HS-5 (cell line): Measurements from ENCODE around the gene RAB6B.

Source experiments
- DNase-seq: peaks from one replicate; pipeline ENCODE4 v3.0.0-alpha.2; 2012; ENCODE audit warnings: low read depth

The RAB6B gene

DNA sequence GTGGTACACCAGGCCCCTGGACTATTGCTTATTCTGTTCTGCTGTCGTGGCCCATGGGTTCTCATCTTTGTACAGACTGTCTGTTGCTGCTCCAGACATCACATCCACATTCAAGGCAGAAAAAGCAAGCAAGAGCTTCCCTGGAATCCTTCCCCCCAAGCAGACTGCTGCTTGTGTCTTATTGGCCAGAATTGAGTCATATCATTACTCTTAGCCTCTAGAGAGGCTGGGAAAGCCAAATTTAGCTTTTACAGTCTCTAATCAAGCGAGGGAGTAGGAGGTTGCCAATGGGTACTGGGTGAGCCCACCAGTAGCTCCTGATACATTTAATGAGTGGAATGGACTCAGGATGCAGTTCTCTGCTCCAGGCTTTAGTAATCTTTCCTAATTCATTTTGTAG lies 39.4 kb downstream of the RAB6B start:
- no peak for DNase-seq

DNA sequence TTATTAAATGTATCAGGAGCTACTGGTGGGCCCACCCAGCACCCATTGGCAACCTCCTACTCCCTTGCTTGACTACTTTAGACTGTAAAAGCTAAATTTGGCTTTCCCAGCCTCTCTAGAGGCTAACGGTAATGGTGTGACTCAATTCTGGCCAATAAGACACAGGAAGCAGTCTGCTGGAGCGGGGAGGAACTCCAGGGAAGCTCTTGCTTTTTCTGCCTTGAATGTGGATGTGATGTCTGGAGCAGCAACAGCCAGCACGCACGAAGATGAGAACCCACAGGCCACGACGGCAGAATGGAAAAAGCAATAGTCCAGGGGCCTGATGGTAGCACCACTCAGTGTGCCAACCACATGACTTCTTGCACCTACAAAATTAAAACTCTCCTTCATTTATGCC lies 39.9 kb downstream of the RAB6B start:
- DNase-seq = no peak

DNA sequence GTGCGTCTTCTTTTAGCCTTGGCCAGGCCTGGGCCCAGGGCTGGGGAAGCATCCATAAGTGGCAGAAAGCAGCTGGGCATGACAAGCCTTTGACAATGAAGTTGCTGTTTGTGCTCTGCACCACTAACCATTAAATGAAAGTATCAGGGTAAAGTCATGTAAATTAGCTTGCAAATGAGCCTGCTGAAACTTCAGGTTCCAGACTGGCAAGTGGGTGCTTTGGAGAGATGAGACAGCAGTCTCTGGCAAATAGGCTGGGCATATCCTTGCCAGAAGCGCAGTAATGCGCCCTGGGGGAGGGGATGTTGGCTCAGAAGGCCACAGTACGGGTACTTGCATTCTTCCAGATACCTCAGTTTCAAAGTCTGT lies 40.7 kb downstream of the RAB6B start:
- DNase-seq = no peak

DNA sequence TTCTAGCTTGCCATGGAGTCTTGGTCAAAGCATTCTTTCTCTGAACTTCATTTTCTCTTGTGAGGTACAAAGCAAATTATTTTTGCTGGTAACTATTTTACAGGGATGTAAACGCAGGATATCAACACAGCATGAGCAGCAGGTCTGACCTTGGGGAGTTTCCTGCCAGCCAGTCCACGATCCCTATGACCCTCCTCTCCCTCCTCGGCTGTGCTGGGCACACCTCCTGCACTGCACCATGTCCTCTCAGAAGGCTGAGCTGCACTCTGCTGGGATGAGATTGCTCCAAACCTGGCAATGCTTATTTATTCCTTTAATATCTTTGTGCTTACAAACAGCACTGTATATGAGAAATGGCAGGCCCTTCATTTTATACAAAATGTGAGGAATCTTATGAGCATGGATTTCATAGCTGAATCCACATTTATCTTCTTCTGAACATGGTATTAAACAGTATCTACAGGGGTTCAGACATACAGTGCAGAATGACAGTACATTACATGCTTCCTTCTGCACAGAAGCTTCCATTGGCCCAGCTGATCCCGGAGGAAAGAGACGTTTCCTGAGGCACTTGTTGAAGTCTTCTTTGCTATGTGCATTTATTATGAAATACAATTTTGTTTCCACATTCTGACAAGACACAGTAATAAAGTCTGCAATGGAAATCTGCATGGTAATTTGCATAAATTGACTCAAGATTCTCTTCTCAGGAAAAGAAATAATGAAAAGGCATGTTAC lies 41.2 kb downstream of the RAB6B start:
- DNase-seq = no peak

DNA sequence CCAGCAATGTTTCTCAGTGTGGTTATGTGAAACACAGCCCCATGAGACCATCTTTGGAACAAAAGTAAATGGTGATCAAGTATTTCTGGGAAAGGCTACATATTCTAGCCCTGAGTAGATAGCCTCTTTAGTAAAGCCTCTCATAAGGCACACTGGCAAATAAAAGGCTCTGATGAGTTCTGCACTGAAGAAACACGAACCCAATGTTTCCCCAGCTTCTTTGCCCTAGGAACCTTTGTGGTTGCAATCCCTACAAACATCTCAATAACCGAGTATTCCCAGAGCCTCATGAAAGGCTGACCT lies 41.8 kb downstream of the RAB6B start:
- DNase-seq = no peak

DNA sequence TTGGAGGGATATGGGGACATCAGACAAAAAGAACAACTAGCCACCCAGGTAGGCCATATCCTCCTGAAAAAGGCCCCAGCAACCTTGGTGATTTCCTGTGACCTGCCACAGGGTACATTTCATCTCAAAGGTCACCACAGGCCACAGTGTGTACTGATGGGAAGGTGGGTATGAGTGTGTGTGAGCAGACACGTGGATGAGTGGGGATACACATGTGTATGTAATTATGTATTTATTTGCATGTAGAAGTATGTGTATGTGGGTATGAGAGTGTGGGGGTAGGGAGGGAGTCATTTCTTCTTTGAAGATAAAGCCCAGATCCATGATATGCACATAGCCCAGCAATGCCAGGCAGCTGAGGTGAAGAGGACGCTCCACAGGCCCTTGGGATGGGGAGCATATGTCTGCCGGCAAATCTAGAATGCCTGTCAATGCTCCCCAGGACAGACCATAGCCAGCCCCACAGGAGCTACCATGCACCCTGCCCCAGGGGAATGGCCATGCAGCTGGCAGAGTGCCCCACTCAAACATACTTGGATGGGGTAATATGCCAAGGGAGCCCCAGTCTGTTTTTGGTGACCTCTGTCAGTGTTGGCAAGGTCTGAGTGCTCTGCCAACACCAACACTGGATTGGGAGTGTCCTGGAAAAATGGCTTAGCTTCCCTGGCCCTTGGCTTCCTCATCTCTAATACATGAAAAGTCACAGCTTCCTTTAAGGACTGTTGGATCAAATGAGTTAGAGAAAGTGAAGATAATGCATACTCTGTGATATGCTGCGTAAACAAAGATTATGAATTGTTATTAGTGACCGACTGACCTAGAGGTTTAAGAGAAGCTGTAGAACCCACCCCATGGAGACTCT lies 42.4 kb downstream of the RAB6B start:
- DNase-seq = no peak

DNA sequence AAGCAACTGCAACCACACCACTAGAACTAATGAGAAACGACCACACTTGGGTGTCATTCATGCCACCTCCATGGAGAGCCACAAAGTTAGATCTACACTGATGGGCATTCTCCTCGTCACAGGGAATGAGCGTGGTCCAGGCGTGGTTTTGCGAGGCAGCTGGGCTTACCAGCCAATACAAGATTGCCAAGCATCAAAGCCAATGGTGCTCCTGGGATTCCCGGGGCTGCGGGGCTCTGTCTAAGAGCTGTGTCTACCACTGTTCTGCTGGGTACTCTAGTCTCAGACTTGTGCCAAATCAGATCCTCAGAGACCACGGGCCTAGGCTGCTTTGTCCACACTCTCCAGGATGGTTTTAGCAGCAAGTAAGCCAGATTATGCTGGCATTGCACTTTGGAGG lies 43.8 kb downstream of the RAB6B start:
- no peak for DNase-seq

DNA sequence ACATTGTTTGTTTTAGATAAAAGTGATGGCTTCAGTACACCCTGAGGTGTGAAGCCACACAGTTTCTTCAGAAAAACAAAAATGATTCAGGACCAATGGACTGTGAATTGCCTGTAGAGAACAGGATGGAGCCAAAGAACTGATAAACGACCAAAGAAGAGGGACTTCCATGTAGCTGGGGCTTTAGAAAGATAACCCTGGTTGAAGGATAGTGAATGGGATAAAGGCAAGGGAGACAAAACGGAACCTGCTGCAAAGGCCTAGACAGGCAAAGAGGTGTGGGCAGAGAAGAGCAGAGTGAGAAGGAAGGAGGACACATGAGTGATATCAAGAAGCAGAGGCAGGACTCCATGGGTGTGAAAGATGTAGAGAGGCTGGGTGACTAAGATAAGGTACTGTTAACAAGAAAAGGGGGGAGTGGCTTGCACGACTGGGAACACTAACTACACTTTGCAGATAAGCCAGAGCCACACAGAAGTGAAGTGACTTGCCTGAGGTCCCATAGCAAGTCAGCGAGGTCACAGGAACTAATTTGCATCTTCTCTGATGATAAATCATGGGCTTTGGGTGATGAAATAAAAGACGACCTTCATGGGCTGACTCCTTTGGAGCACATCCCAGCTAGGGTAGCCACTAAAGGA lies 44.3 kb downstream of the RAB6B start:
- no peak for DNase-seq

DNA sequence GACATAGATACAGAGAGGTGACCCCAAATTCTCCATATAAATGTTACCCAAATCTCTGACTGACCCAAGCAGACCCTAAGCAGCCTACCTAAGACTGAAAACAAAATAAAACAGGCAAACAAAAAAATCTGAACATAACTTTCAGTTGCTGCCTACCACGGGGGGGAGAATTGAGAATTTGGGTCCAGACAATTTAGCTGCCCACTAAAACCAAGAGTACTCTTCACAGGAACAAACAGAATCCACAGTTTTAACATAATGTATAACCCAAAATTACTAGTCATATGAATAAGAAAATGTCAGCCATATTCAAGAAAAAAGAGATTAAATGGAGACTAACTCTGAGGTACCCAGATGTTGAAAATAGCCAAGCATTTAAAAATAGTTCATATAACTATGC lies 45.6 kb downstream of the RAB6B start:
- DNase-seq = no peak

DNA sequence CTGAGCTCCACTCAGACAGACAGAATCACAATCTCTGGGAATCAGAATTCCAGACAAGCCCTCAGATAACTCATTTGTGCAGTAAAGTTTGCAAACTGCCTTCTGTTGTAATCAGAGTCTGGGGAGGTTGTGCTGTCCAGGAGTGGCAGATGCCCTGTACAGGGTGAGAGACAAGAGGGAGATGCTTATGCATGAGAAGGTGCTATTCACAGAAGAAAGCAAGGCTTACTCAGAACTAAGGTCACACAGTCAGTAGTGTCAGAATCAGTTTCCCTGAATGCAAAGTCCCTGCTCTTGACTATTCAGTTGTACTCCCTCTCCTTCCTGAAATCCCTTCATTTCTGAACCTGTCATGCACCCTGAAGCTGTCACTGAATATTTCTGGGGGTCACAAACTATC lies 46.3 kb downstream of the RAB6B start:
- no peak for DNase-seq

DNA sequence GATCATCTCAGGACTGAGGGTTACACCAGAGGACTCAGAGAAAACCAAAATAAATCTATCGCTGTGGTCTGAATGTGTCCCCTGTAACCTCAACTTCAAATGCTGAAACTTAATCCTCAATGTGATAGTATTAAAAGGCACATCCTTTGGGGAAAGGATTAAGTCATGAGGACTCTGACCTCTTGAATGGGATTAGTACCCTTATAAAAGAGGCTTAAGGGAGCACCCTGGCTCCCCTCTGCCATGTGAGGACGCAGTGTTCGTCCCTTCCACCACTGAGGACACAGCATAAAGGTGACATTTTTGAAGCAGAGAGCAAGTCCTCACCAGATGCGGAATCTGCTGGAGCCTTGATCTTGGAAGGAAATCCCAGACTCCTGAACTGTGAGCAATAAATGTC lies 50.6 kb downstream of the RAB6B start:
- DNase-seq = no peak

DNA sequence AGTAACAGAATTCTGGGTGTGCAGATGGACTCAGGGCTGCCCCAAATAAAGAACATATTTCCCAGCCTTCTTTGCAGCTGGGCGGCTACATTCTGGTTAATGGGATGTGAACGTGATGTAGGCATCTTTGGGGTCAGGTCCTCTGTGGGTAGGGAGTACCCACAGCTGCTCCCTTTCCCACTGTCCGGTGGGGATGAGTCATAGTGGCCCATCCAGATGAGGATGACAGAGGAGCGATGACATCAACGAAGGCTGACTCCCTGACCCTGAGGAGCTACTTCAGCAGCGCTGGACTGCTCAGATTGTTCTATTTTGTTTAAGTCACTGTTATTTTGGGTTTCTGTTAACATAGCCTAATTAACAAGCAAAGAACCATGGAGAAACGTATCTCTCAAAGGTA lies 52.0 kb downstream of the RAB6B start:
- peak; percentile 34 for DNase-seq

DNA sequence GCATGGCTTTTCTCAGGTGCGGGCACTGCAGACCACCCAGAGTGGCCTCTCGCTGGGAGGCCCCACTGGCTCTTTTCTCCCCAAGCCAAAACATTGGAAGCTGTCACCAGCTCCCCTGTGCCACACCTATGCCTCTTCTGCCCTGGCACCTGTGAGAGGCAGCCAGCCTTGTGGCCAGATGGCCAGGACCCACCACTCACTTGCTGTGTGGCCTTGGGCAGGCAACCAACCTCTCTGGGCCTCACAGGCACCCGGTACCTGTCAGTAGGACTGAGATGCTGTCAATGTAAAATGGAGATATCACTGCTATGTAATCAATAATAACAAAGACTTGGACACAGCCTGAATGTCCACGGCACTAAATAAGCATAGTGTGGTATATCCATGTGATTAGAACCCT lies 53.5 kb downstream of the RAB6B start:
- no peak for DNase-seq

DNA sequence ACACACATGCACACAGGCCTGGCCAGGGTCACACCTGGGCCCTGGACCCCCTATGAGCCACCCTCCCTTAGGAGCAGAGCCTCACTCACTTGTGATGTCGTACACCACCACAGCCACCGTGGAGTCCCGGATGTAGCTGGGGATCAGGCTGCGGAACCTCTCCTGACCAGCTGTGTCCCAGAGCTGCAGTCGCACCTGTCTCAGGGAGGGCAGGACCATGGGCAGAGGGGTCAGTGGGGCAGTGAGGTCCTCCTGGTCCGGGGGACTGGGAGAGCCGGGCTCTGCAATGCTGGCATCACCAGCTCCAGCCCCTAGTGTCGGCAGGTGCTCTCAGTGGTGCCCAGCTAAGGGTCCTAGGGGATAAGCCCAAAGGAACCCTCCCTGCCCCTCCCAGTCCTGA lies 54.5 kb downstream of the RAB6B start:
- DNase-seq = no peak

DNA sequence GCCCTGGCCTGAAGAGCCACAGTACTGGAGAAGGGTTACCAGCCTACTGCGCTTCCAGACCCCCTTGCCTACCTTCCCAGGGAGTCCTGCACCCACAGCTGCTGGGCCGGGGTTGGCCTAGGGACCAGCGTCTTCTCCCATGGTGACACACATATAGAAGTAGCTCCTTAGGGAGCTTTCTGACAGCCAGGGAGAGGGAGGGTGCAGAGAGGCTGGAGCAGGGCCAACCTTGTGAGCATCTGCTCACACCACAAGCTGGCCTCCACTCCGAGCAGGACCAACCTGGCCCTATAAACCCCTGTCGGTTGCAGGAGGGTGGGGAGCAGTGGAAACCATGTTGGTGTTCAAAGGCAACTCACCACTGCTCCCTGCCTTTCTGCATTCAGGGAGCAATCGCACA lies 54.9 kb downstream of the RAB6B start:
- DNase-seq = no peak

DNA sequence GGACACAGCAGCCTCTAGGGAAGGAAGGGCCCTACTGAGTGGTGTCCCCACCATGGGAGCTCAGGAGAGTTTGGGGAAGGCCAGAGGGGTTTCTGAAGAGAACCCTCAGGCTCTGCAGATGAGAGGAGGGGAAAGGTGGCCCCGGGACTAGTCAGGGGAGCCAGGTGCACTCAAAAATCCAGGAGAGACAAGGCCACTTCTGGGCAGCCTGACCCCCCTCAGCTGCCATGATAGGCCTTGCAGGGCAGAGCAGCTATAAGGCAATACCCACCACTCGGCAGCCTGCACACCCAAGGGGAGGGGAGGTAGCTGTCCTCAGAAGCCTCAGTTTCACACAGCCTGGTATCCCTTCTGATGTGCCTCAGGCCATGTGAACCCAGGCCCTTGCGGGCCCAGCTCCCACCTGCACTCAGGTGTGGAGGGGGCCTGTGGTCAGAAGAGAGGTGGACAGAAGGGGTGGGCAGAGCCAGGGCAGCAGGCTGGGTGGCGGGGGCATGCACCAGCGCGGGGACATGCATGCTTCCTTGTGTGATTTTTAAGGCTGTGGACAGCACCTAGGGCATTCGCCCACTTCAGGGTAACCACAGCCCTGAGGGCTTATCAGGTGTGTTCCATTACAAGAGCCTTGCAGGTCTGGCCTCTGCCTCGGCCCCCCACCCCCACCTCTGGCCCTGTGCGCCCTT lies 55.5 kb downstream of the RAB6B start:
- no peak for DNase-seq

DNA sequence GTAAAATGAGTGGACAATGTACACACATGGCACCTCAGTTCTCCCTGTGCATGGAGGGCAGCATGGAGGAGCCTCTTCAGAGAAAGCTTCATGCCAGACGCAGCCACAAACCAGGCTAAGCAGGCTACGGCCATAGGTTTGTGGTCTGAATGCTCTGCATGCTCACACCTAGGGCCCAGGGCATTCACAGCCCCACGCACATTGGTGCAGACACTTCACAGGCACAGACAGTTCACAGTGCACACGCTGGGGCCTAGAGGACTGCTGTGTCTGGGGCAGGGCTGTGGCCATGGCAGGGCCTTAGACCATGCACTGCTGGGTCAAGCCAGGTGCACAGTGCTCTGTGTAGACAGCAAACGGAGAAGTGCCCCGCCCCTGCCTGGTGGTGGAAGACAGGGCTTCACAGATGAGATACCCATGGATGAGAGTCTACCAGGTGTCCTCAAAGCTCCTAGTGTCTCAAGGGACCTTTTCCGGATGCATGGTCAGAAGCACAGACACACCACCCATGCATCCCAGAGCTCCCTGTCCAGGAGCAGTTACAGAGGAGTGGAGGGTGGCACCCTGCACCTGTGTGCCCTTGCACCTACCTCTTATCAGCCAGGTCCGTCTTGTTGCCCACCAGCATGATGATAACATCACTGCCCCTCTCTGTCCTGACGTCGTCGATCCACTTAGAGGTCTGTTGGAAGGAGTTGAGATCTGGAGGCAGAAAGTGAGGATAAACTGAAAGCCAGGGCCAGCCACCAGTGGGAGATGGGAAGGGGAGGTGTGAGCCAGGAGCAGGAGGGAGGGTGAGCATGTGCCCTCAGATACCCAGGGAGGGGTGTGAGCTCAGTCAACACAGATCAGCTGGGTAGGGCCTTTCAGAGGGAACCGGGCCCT lies 56.5 kb downstream of the RAB6B start:
- no peak for DNase-seq

DNA sequence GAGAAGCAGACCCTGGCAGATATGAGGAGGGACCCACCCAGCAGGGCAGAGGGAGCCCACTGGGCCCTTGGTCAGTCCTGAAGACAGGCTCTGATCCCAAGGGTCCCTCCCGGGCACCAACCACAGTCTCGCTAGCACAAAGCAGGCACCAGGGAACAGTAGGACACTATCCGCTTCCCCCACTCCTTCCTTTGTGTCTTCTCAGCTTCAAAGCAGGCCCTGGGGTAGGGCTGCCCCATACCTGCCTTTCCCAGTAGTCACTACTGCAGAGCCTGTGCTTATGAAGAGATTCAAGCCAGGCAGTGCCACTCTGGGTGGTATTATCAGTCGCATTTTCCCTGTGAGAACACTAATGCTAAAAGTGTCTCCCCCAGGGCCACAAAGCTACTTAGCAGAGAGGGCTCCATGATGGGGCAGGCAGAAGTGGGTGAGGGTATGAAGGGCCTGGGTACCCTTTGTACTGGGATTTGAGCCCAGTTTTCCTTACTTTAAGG lies 57.3 kb downstream of the RAB6B start:
- no peak for DNase-seq

DNA sequence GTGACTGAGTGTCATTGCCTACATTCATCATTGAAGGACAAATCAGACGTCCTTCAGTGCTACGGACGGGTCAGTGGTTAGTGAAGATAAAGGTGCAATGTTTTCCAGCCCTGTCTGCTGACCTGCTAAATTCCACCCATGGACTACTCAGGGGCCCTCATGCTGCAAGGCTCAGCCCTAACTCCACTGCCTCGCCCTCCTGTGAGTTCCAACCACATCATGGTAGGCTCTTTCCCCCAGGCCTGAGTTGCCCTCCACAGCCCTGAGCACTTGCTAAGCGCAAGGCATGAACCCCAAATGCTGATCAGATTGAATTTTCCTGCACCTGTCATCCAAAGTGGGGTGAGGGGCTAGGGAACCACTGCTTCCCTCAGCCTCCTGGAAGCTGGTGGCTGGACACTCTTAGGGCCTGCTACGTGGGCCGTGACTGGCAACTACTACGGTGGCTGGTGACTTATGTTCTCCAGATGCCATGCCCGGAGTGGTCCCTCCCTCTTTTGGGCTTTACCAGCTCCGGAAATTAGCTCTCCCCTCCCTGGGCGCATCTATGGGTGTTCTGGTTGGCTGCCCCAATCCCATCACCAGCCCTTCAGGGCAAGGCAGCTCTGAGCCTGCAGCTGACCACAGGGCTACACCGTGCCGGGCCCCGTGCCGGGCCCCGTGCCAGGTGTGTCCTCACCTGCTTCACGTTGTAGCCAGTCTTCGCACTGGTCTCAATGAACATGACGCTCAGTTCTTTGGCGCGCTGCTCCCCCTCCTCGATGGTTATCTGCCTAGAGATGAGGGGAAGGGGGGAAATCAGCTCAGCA lies 58.0 kb downstream of the RAB6B start:
- DNase-seq = no peak

DNA sequence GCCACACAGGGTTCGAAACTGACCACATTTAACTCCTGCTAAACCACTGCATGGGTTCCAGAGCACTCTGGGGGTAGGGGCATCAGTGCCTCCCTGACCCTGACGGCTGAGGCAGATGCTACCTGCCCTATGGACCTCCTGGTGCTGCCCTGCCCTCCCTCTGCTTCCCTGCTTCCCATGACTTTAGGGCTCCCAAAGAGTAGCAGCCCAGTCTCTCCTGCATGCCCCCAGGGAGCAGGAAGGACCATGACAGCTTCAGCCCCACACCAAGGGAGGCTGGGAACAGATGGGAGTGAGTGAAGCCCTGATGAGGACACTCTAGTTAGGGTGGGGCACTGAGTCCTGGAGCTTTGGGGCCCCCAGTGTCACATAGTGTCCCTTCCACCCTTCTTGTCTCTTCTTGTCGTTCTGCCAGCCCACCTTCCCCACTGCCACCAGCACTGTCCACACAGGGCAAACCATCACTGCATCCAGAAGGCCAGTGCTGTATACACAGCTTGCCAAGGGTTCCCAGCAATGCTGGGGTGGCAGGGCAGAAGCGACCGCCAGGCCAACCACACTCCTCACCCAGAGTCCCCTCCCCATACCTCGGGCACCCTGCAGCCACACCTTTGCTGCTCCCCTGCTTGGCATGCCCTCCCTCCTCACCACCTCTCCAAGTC lies 59.1 kb downstream of the RAB6B start:
- DNase-seq = no peak
